H1 (cell line): Measurements from ENCODE around the gene RHO. TPM values are rescaled to one million over a fixed set of nuclear protein-coding genes. Genes with fewer than 3 reads are reported as not detected.

Experiments used
- CTCF ChIA-PET: fragments of 300-600 bp; sonication (Branson Sonifier 250); formaldehyde crosslinking; loops from one replicate; lab custom pipeline; 2021; ENCODE audit not compliant: partially characterized antibody; lab: Charles Lee
- POLR2A ChIA-PET: fragments of 300-600 bp; sonication (Branson Sonifier 250); formaldehyde crosslinking; loops from one replicate; lab custom pipeline; 2021; ENCODE audit warnings: inconsistent platforms; ENCODE audit not compliant: partially characterized antibody; lab: Charles Lee
- DNase-seq, 2 experiments: peaks; one replicate each; pipeline versions ENCODE4 v3.0.0 to v3.0.0-alpha.2; 2010 to 2022; ENCODE audit warnings: low spot score in 2 of 2, low read depth in 1 of 2, mixed read lengths in 1 of 2
- FAIRE-seq: peaks from 2 replicates; lab custom pipeline; 2011; peaks lifted over from hg19 to GRCh38; lab: Jason Lieb, UNC
- H2AFZ ChIP-seq: 2 replicates; pipeline ENCODE4 v1.8.1; 2012; ENCODE audit warnings: low read length, inconsistent platforms
- H2AK5ac ChIP-seq: 2 replicates; pipeline ENCODE4 v1.6.1; 2013; ENCODE audit warnings: low read depth, low read length
- H2BK120ac ChIP-seq: replicated peaks from 2 replicates; pipeline ENCODE3; 2013; ENCODE audit warnings: low read depth, low read length, inconsistent platforms
- H2BK12ac ChIP-seq: 2 replicates; pipeline ENCODE4 v1.6.1; 2013; ENCODE audit warnings: low read depth, low read length
- H2BK15ac ChIP-seq: 2 replicates; pipeline ENCODE4 v1.6.1; 2013; ENCODE audit warnings: low read length
- H2BK20ac ChIP-seq: 2 replicates; pipeline ENCODE4 v1.6.1; 2013; ENCODE audit warnings: low read length
- H2BK5ac ChIP-seq: 2 replicates; pipeline ENCODE4 v1.6.1; 2013; ENCODE audit warnings: low read depth, low read length
- H3K14ac ChIP-seq: 2 replicates; pipeline ENCODE4 v1.6.1; 2013; ENCODE audit warnings: inconsistent platforms; ENCODE audit not compliant: insufficient read length
- H3K18ac ChIP-seq: 2 replicates; pipeline ENCODE4 v1.6.1; 2013; ENCODE audit warnings: low read length; ENCODE audit errors: extremely low read depth
- H3K23ac ChIP-seq: 2 replicates; pipeline ENCODE4 v1.6.1; 2013; ENCODE audit warnings: inconsistent platforms; ENCODE audit not compliant: insufficient read length
- H3K23me2 ChIP-seq: 2 replicates; pipeline ENCODE4 v1.6.1; 2013; ENCODE audit warnings: low read depth, low read length
- H3K27ac ChIP-seq: 2 replicates; pipeline ENCODE4 v1.6.1; 2011; ENCODE audit warnings: low read depth, low read length, inconsistent platforms
- H3K27me3 ChIP-seq, 4 experiments: replicated peaks in 1 of 4; 1 replicate in 1 of 4; 2 replicates in 3 of 4; pipeline versions ENCODE4 v1.6.1 to v1.8.1; 2011 to 2013; ENCODE audit warnings: low read length in 3 of 4, mild to moderate bottlenecking in 3 of 4, inconsistent platforms in 2 of 4, mixed read lengths in 2 of 4, moderate library complexity in 1 of 4; ENCODE audit not compliant: control insufficient read depth in 3 of 4, insufficient read depth in 3 of 4; ENCODE audit errors: extremely low read depth in 1 of 4
- H3K36me3 ChIP-seq, 4 experiments: 2 replicates each; pipeline versions ENCODE4 v1.6.1 to v1.8.1; 2011 to 2013; ENCODE audit warnings: mild to moderate bottlenecking in 4 of 4, low read length in 3 of 4, moderate library complexity in 2 of 4, control low read depth in 1 of 4, inconsistent platforms in 1 of 4; ENCODE audit not compliant: insufficient read depth in 4 of 4, control insufficient read depth in 2 of 4
- H3K4ac ChIP-seq: replicated peaks from 2 replicates; pipeline ENCODE3; 2013; ENCODE audit warnings: low read length, low read depth, mixed read lengths, inconsistent platforms; ENCODE audit not compliant: insufficient read length
- H3K4me1 ChIP-seq, 4 experiments: replicated peaks in 1 of 4; 1 replicate in 1 of 4; 2 replicates in 3 of 4; pipeline versions ENCODE4 v1.6.1 to v1.8.1; 2011 to 2013; ENCODE audit warnings: low read length in 3 of 4, inconsistent platforms in 2 of 4, mixed read lengths in 1 of 4; ENCODE audit not compliant: insufficient read depth in 4 of 4, control insufficient read depth in 3 of 4
- H3K4me2 ChIP-seq, 2 experiments: 2 replicates each; pipeline versions ENCODE4 v1.6.1 to v1.8.1; 2011 to 2013; ENCODE audit warnings: low read depth in 2 of 2, low read length in 2 of 2, control low read depth in 1 of 2, inconsistent platforms in 1 of 2, mild to moderate bottlenecking in 1 of 2; ENCODE audit not compliant: insufficient read depth in 1 of 2
- H3K4me3 ChIP-seq, 4 experiments: fragments of 200-600, 300-600 bp in 1 of 4; sonication (generic), shearing (Covaris generic), sonication (Bioruptor Twin) in 1 of 4; 2 replicates each; pipeline versions ENCODE4 v1.5.1 to v1.8.1; 2011 to 2016; ENCODE audit warnings: low read length in 4 of 4, low read depth in 3 of 4, control low read depth in 2 of 4, inconsistent platforms in 2 of 4, mild to moderate bottlenecking in 2 of 4, mixed read lengths in 1 of 4, moderate library complexity in 1 of 4; ENCODE audit not compliant: insufficient read depth in 2 of 4; ENCODE audit errors: extremely low read depth in 1 of 4
- H3K56ac ChIP-seq: replicated peaks from 2 replicates; pipeline ENCODE3; 2013; ENCODE audit warnings: low read depth, mild to moderate bottlenecking, mixed read lengths, low read length, inconsistent platforms; ENCODE audit not compliant: insufficient read length
- H3K79me1 ChIP-seq: 2 replicates; pipeline ENCODE4 v1.6.1; 2013; ENCODE audit warnings: low read depth, low read length, control low read depth
- H3K79me2 ChIP-seq, 2 experiments: 2 replicates each; pipeline versions ENCODE4 v1.6.1 to v1.8.1; 2012 to 2013; ENCODE audit warnings: low read length in 2 of 2, mild to moderate bottlenecking in 2 of 2, inconsistent platforms in 1 of 2; ENCODE audit not compliant: insufficient read depth in 2 of 2, control insufficient read depth in 1 of 2
- H3K9ac ChIP-seq, 4 experiments: replicated peaks in 1 of 4; 1 replicate in 1 of 4; 2 replicates in 3 of 4; pipeline versions ENCODE4 v1.6.1 to v1.8.1; 2011 to 2013; ENCODE audit warnings: low read depth in 3 of 4, low read length in 3 of 4, control low read depth in 2 of 4, mild to moderate bottlenecking in 2 of 4, moderate library complexity in 2 of 4, inconsistent platforms in 1 of 4; ENCODE audit errors: extremely low read depth in 1 of 4
- H3K9me3 ChIP-seq, 2 experiments: 2 replicates each; pipeline versions ENCODE4 v1.6.1 to v1.8.1; 2012 to 2013; ENCODE audit warnings: mild to moderate bottlenecking in 2 of 2, moderate library complexity in 2 of 2, control low read depth in 1 of 2, inconsistent platforms in 1 of 2, low read depth in 1 of 2, low read length in 1 of 2, mixed read lengths in 1 of 2; ENCODE audit not compliant: insufficient read depth in 2 of 2
- H4K20me1 ChIP-seq, 2 experiments: replicated peaks in 1 of 2; 2 replicates each; pipeline versions ENCODE3 to v1.8.1; 2011 to 2013; ENCODE audit warnings: inconsistent platforms in 2 of 2, low read length in 2 of 2, mild to moderate bottlenecking in 1 of 2; ENCODE audit not compliant: insufficient read depth in 2 of 2, control insufficient read depth in 1 of 2
- H4K5ac ChIP-seq: 2 replicates; pipeline ENCODE4 v1.6.1; 2013; ENCODE audit warnings: low read length, low read depth, mixed read lengths, inconsistent platforms; ENCODE audit not compliant: insufficient read length
- H4K8ac ChIP-seq: 2 replicates; pipeline ENCODE4 v1.8.0; 2013; ENCODE audit warnings: mild to moderate bottlenecking, moderate library complexity, low read length, inconsistent platforms; ENCODE audit not compliant: insufficient read depth; ENCODE audit errors: extremely low read depth
- H4K91ac ChIP-seq: replicated peaks from 2 replicates; pipeline ENCODE3; 2013; ENCODE audit warnings: low read length, mixed read lengths, inconsistent platforms; ENCODE audit not compliant: insufficient read length
- EZH2 ChIP-seq: fragments of 200-600 bp; sonication (generic); IDR thresholded peaks from 2 replicates; pipeline ENCODE4 v1.7.1; 2012; ENCODE audit warnings: low read depth, mild to moderate bottlenecking, moderate library complexity, low read length, inconsistent platforms; ENCODE audit not compliant: severe bottlenecking
- GTF2F1 ChIP-seq: IDR thresholded peaks from 2 replicates; pipeline ENCODE4 v1.6.1; 2012; ENCODE audit warnings: low read depth, low read length, improper control_type of control experiment, borderline replicate concordance
- POLR2A ChIP-seq, 2 experiments: IDR thresholded peaks; 1 replicate in 1 of 2; 2 replicates in 1 of 2; pipeline ENCODE4 v1.6.1; 2011; ENCODE audit warnings: low read depth in 2 of 2, low read length in 2 of 2, mild to moderate bottlenecking in 2 of 2; ENCODE audit errors: control extremely low read depth in 1 of 2
- POLR2AphosphoS5 ChIP-seq: IDR thresholded peaks from 2 replicates; pipeline ENCODE4 v1.6.1; 2011; ENCODE audit warnings: low read depth, low read length
- SRF ChIP-seq: IDR thresholded peaks from 2 replicates; pipeline ENCODE4 v1.6.1; 2011; ENCODE audit warnings: mild to moderate bottlenecking, low read depth, low read length, moderate library complexity
- TAF1 ChIP-seq: IDR thresholded peaks from 2 replicates; pipeline ENCODE4 v1.6.1; 2011; ENCODE audit warnings: mild to moderate bottlenecking, low read depth, low read length
- ZNF274 ChIP-seq: IDR thresholded peaks from 2 replicates; pipeline ENCODE4 v1.7.0; 2012; ENCODE audit warnings: low read length, borderline replicate concordance; ENCODE audit errors: extremely low read depth
- WGBS, 2 experiments: shearing (Covaris generic) in 1 of 2; methylation state at CpG; one replicate each; pipeline versions ENCODE4 v1.1.6 to v1.1.7; 2013 to 2015; ENCODE audit warnings: low lambda C conversion rate in 2 of 2, mixed read lengths in 2 of 2, inconsistent platforms in 1 of 2, low coverage in 1 of 2, missing lambda C conversion rate in 1 of 2; ENCODE audit not compliant: insufficient replicate concordance in 2 of 2, insufficient coverage in 1 of 2, insufficient read length in 1 of 2; ENCODE audit errors: extremely low coverage in 1 of 2, missing lambda C conversion rate in 1 of 2; 5-methylcytosine and 5-hydroxymethylcytosine counted together
- polyA plus RNA-seq, 7 experiments: library from polyadenylated mRNA; depleted of rRNA in 3 of 7; stranded (reverse) in 5 of 7; unstranded in 2 of 7; fragments of >200 nt in 5 of 7; fragments of 200-250 nt in 2 of 7; gene quantifications; 1 replicate in 5 of 7; 2 replicates in 1 of 7; 4 replicates in 1 of 7; pipeline versions ENCODE4 v1.2.1 to v1.2.3, GENCODE V29; 2011 to 2013; ENCODE audit warnings: missing spikeins in 2 of 7, mixed read lengths in 2 of 7
- total RNA-seq: library from RNA; stranded (reverse); fragmentation: NEBNext Ultra II Directional; extraction: Animal tissue kit (Norgen Biotek cat#: 25700); gene quantifications from 2 replicates; pipeline ENCODE4 v1.2.1, GENCODE V29; 2021
- TF ChIP-seq, protein P1 (sequence below), 3 experiments: IDR thresholded peaks; 1 replicate in 2 of 3; 2 replicates in 1 of 3; pipeline versions ENCODE4 v1.5.1 to v1.6.1; 2011; ENCODE audit warnings: low read length in 3 of 3, mild to moderate bottlenecking in 3 of 3, inconsistent platforms in 2 of 3, low read depth in 1 of 3, moderate library complexity in 1 of 3; ENCODE audit not compliant: insufficient read depth in 1 of 3; ENCODE audit errors: control extremely low read depth in 1 of 3

The RHO gene
- total and polyA plus RNA-seq, 2 of the 8 experiments (the other 6 are each of a cell fraction or from before 2014, with no cell fraction given) = not detected

DNA sequence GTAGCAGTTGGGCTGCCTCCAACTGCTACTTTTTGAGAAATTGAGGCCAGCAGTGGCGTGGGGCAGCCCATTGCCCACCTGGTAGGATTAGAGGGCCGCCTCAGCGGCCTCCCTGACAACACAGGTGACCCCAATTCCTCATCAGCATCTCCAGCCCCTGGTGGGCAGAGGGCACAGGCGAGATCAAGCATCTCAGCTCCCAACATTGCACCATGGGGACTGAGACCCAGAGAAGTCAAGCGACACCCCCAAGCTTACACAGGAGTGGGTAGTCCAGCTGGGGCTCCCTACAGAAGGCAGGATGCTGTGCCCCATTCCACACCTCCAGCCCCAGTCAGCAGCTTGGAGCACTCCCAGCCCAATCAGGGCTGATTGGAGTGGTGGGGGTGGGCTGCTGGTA lies 14.3 kb downstream of the RHO start:
- Histone ChIP-seq H3K56ac (no peak overlapping the region), H3K4me3 (no peak overlapping the region), H3K14ac (no peak overlapping the region), H2AK5ac (no peak overlapping the region), H3K9ac (no peak overlapping the region), H4K91ac (no peak overlapping the region), H3K18ac (no peak overlapping the region), H3K36me3 (no peaks in the 10 kb centered on the region), H3K23ac (no peak overlapping the region), H3K4me2 (no peak overlapping the region), H2AFZ (peak overlapping the region; percentile 64; the same call in 1 of the 2 replicates), H2BK20ac (no peak overlapping the region), H3K79me2 (no peaks in the 10 kb centered on the region), H2BK5ac (no peak overlapping the region), H2BK12ac (0 out of 2 replicates have a peak overlapping the region, but pooled peaks have one; percentile 39), H3K27ac (no peak overlapping the region), H4K20me1 (no peaks in the 10 kb centered on the region), H4K8ac (peak overlapping the region; percentile 76; the same call in 1 of the 2 replicates), H3K4me1 (peaks cover 8 to 19% (median 10%) of the 10 kb centered on the region in 4 experiments), H3K79me1 (no peaks in the 10 kb centered on the region), H3K27me3 (no peaks in the 10 kb centered on the region), H2BK15ac (no peak overlapping the region), H3K9me3 (no peaks in the 10 kb centered on the region), H3K4ac (no peak overlapping the region), H4K5ac (no peak overlapping the region), H3K23me2 (no peaks in the 10 kb centered on the region), H2BK120ac (no peak overlapping the region)
- 93% methylated on average over 5 of the region's 5 CpGs; no CpG with 5 or more reads in 1 of the 2 experiments for WGBS, 2 experiments
- POLR2A ChIA-PET = interaction anchor here (0.9 kb wide), 1 partner anchor 12 kb away, joined by 3 read pairs; no protein-coding TSS in a partner anchor
- DNase-seq (no peak), FAIRE-seq (no peak)
- CTCF ChIA-PET = interaction anchor here (1.1 to 1.7 kb wide), 5 partner anchors 12 to 52 kb away, joined by 3 to 5 read pairs (median 4); no protein-coding TSS in a partner anchor
- TF ChIP-seq SRF = no peak
- no peak for TF ChIP-seq POLR2A (IDR thresholded peaks at IDR 0.05; ENCODE audit: control extremely low read depth in 1 of 2, low read depth in 2 of 2, low read length in 2 of 2)
- TF ChIP-seq POLR2AphosphoS5 = no peak
- TF ChIP-seq, protein P1, sequence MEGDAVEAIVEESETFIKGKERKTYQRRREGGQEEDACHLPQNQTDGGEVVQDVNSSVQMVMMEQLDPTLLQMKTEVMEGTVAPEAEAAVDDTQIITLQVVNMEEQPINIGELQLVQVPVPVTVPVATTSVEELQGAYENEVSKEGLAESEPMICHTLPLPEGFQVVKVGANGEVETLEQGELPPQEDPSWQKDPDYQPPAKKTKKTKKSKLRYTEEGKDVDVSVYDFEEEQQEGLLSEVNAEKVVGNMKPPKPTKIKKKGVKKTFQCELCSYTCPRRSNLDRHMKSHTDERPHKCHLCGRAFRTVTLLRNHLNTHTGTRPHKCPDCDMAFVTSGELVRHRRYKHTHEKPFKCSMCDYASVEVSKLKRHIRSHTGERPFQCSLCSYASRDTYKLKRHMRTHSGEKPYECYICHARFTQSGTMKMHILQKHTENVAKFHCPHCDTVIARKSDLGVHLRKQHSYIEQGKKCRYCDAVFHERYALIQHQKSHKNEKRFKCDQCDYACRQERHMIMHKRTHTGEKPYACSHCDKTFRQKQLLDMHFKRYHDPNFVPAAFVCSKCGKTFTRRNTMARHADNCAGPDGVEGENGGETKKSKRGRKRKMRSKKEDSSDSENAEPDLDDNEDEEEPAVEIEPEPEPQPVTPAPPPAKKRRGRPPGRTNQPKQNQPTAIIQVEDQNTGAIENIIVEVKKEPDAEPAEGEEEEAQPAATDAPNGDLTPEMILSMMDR (IDR thresholded peaks at IDR 0.05; ENCODE audit: control extremely low read depth in 1 of 3, insufficient read depth in 1 of 3, low read depth in 1 of 3, low read length in 3 of 3) = no peak
- no peak for TF ChIP-seq EZH2
- no peak for TF ChIP-seq ZNF274
- no peak for TF ChIP-seq TAF1
- TF ChIP-seq GTF2F1 = no peak
